Endothelial cell of umbilical vein (primary cell): Measurements from ENCODE around the gene RPS6KA1. TPM values are rescaled to one million over a fixed set of nuclear protein-coding genes. Genes with fewer than 3 reads are reported as not detected.

Source experiments
- BruUV-seq: library from RNA; stranded (reverse); fragments of 400-500 nt; replicated peaks from 2 replicates; lab custom pipeline; 2021; lab: Mats Ljungman, UMichigan
- CTCF ChIA-PET: fragments of 300-600, 350-600 bp; sonication (Branson Sonifier 250); formaldehyde crosslinking; loops from one replicate; lab custom pipeline; 2021; ENCODE audit warnings: antibody characterized with exemption, inconsistent platforms; lab: Charles Lee
- POLR2A ChIA-PET: fragments of 300-600, 350-600 bp; sonication (Branson Sonifier 250); formaldehyde crosslinking; loops from one replicate; lab custom pipeline; 2021; ENCODE audit warnings: antibody characterized with exemption, inconsistent platforms; lab: Charles Lee
- DNase-seq: peaks from one replicate; pipeline ENCODE4 v3.0.0-alpha.2; 2011; ENCODE audit warnings: low read depth, low spot score
- FAIRE-seq: peaks from 2 replicates; lab custom pipeline; 2011; peaks lifted over from hg19 to GRCh38; lab: Jason Lieb, UNC
- H2AFZ ChIP-seq: 2 replicates; pipeline ENCODE4 v1.6.0; 2012; ENCODE audit warnings: low read depth, low read length, control low read depth, inconsistent platforms
- H3K27ac ChIP-seq: 2 replicates; pipeline ENCODE4 v1.5.1; 2011; ENCODE audit warnings: low read depth, mild to moderate bottlenecking, control low read depth, low read length, moderate library complexity; ENCODE audit not compliant: insufficient read depth
- H3K27me3 ChIP-seq, 2 experiments: 2 replicates each; pipeline versions ENCODE4 v1.6.0 to v1.6.1; 2011; ENCODE audit warnings: low read length in 2 of 2, mixed read lengths in 1 of 2; ENCODE audit not compliant: control insufficient read depth in 2 of 2, insufficient read depth in 2 of 2
- H3K36me3 ChIP-seq, 2 experiments: 2 replicates in 1 of 2; 3 replicates in 1 of 2; pipeline ENCODE4 v1.5.1; 2011; ENCODE audit warnings: low read length in 2 of 2, mild to moderate bottlenecking in 1 of 2, moderate library complexity in 1 of 2; ENCODE audit not compliant: control insufficient read depth in 2 of 2, insufficient read depth in 2 of 2; ENCODE audit errors: extremely low read depth in 1 of 2
- H3K4me1 ChIP-seq: 3 replicates; pipeline ENCODE4 v1.5.1; 2011; ENCODE audit warnings: mild to moderate bottlenecking, low read length; ENCODE audit not compliant: control insufficient read depth, insufficient read depth; ENCODE audit errors: extremely low read depth
- H3K4me2 ChIP-seq: 2 replicates; pipeline ENCODE4 v1.6.1; 2011; ENCODE audit warnings: low read length, control low read depth, mixed read lengths; ENCODE audit not compliant: insufficient read depth
- H3K4me3 ChIP-seq, 3 experiments: fragments of 200-600 bp in 1 of 3; sonication (generic), shearing (Covaris generic) in 1 of 3; replicated peaks in 1 of 3; 2 replicates each; pipeline ENCODE4 v1.5.1; 2011 to 2016; ENCODE audit warnings: control low read depth in 3 of 3, low read length in 3 of 3, mild to moderate bottlenecking in 2 of 3, inconsistent platforms in 1 of 3, low read depth in 1 of 3, moderate library complexity in 1 of 3; ENCODE audit not compliant: insufficient read depth in 1 of 3
- H3K79me2 ChIP-seq: 2 replicates; pipeline ENCODE4 v1.6.0; 2012; ENCODE audit warnings: low read length, inconsistent platforms; ENCODE audit not compliant: control insufficient read depth, insufficient read depth
- H3K9ac ChIP-seq: replicated peaks from 2 replicates; pipeline ENCODE3; 2011; ENCODE audit warnings: low read length, control low read depth; ENCODE audit not compliant: insufficient read depth; ENCODE audit errors: extremely low read depth
- H3K9me1 ChIP-seq: replicated peaks from 3 replicates; pipeline ENCODE4 v1.6.0; 2011; ENCODE audit warnings: mild to moderate bottlenecking, low read length; ENCODE audit not compliant: control insufficient read depth, insufficient read depth; ENCODE audit errors: extremely low read depth
- H3K9me3 ChIP-seq: replicated peaks from 2 replicates; pipeline ENCODE4 v1.5.1; 2012; ENCODE audit warnings: low read length, inconsistent platforms; ENCODE audit not compliant: control insufficient read depth, insufficient read depth
- H4K20me1 ChIP-seq: replicated peaks from 2 replicates; pipeline ENCODE3; 2011; ENCODE audit warnings: mild to moderate bottlenecking, low read length; ENCODE audit not compliant: control insufficient read depth, insufficient read depth; ENCODE audit errors: extremely low read depth
- EZH2 ChIP-seq: IDR thresholded peaks from 2 replicates; pipeline ENCODE4 v1.6.1; 2012; ENCODE audit warnings: borderline replicate concordance, low read depth, mild to moderate bottlenecking, moderate library complexity, low read length, inconsistent platforms; ENCODE audit not compliant: severe bottlenecking
- FOS ChIP-seq: IDR thresholded peaks from 2 replicates; pipeline ENCODE4 v1.6.1; 2011; ENCODE audit warnings: mild to moderate bottlenecking, low read length, moderate library complexity, borderline replicate concordance; ENCODE audit not compliant: insufficient read depth
- GATA2 ChIP-seq: IDR thresholded peaks from 2 replicates; pipeline ENCODE4 v1.7.0; 2011; ENCODE audit warnings: low read depth, mild to moderate bottlenecking, moderate library complexity, mixed read lengths, low read length; ENCODE audit not compliant: insufficient read length, insufficient read depth
- JUN ChIP-seq: IDR thresholded peaks from 2 replicates; pipeline ENCODE4 v1.6.1; 2011; ENCODE audit warnings: borderline replicate concordance, low read depth; ENCODE audit not compliant: insufficient read length, insufficient read depth
- MYC ChIP-seq: IDR thresholded peaks from one replicate; pipeline ENCODE4 v1.6.1; 2011; ENCODE audit warnings: mild to moderate bottlenecking, low read depth, low read length
- POLR2A ChIP-seq: IDR thresholded peaks from 2 replicates; pipeline ENCODE4 v1.6.1; 2012; ENCODE audit warnings: low read depth, mild to moderate bottlenecking, control low read depth, low read length
- POLR2AphosphoS5 ChIP-seq: IDR thresholded peaks from 2 replicates; pipeline ENCODE4 v1.6.1; 2012; ENCODE audit warnings: low read depth, mild to moderate bottlenecking, control low read depth, low read length, moderate library complexity; ENCODE audit not compliant: insufficient read depth
- dilution Hi-C: fragments of 300-500 bp; cut with MboI; formaldehyde crosslinking; loops from one replicate; pipeline ENCODE4 v1.15.0; 2019; ENCODE audit warnings: low sequenced_read_pairs; ENCODE audit not compliant: extremely low pct_ligation_motif_present
- intact Hi-C: fragments of 100-400 bp; cut with micrococcal nuclease; formaldehyde crosslinking; loops from one replicate; pipeline ENCODE4 v1.10.0; 2022
- polyA plus RNA-seq, 4 experiments: library from polyadenylated mRNA; depleted of rRNA in 3 of 4; stranded (reverse) in 3 of 4; unstranded in 1 of 4; fragments of >200 nt; gene quantifications; 2 replicates each; pipeline versions ENCODE4 v1.2.1 to v1.2.3, GENCODE V29; 2011 to 2012; ENCODE audit warnings: missing spikeins in 1 of 4
- total RNA-seq: library from RNA; stranded (reverse); gene quantifications from 2 replicates; pipeline ENCODE4 v1.2.3, GENCODE V29; 2021
- TF ChIP-seq, protein P1 (sequence below): IDR thresholded peaks from 2 replicates; pipeline ENCODE4 v1.6.1; 2011; ENCODE audit not compliant: insufficient read depth, insufficient read length
- TF ChIP-seq, protein P2 (sequence below), 2 donors: IDR thresholded peaks; 1 replicate in 1 of 2; 2 replicates in 1 of 2; pipeline ENCODE4 v1.5.1; 2011; ENCODE audit warnings: low read length in 2 of 2, mild to moderate bottlenecking in 2 of 2, moderate library complexity in 2 of 2, control low read depth in 1 of 2, inconsistent platforms in 1 of 2, low read depth in 1 of 2; ENCODE audit not compliant: insufficient read depth in 1 of 2; ENCODE audit errors: extremely low read depth in 1 of 2

The RPS6KA1 gene
- total and polyA plus RNA-seq, 2 donors (not counting 3 experiments of a cell fraction or from before 2014, with no cell fraction given): 6.7 to 15.5 TPM

DNA sequence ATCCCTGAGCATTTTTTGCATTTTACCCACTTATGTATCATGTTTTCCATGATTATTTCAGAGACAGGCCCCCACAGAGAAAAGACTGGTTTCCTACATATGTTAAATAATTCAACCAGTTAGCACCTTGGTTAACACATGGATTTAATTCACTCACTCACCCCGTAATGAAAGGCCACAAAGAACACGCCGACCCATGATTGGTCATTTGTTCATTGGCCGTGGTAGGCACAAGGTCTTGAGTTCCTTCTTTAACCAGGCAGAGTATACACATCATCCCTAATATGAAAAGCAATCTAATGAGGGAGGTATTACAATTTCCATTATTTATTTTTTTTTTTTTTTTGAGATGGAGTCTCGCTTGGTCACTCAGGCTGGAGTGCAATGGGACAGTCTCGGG, 50.6 kb downstream of the RPS6KA1 start:
- Histone ChIP-seq H3K9me1 (no peaks in the 10 kb centered on the region), H3K27ac (no peak overlapping the region), H3K79me2 (no peaks in the 10 kb centered on the region), H2AFZ (no peak overlapping the region), H3K36me3 (no peaks in the 10 kb centered on the region), H3K4me2 (no peak overlapping the region), H3K4me3 (no peak overlapping the region), H3K9me3 (no peaks in the 10 kb centered on the region), H3K9ac (no peak overlapping the region), H4K20me1 (no peaks in the 10 kb centered on the region), H3K27me3 (peaks cover 0 to 5% of the 10 kb centered on the region in 2 experiments), H3K4me1 (no peaks in the 10 kb centered on the region)
- intact Hi-C loops (no loop called here), dilution Hi-C loops (no loop called here)
- BruUV-seq: no TSS peak
- no peak for FAIRE-seq
- TF ChIP-seq POLR2AphosphoS5 (no peak), GATA2 (no peak), FOS (no peak), JUN (no peak), POLR2A (no peak), MYC (no peak), EZH2 (no peak)
- TF ChIP-seq, protein P1, sequence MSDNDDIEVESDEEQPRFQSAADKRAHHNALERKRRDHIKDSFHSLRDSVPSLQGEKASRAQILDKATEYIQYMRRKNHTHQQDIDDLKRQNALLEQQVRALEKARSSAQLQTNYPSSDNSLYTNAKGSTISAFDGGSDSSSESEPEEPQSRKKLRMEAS: no peak
- TF ChIP-seq, protein P2, sequence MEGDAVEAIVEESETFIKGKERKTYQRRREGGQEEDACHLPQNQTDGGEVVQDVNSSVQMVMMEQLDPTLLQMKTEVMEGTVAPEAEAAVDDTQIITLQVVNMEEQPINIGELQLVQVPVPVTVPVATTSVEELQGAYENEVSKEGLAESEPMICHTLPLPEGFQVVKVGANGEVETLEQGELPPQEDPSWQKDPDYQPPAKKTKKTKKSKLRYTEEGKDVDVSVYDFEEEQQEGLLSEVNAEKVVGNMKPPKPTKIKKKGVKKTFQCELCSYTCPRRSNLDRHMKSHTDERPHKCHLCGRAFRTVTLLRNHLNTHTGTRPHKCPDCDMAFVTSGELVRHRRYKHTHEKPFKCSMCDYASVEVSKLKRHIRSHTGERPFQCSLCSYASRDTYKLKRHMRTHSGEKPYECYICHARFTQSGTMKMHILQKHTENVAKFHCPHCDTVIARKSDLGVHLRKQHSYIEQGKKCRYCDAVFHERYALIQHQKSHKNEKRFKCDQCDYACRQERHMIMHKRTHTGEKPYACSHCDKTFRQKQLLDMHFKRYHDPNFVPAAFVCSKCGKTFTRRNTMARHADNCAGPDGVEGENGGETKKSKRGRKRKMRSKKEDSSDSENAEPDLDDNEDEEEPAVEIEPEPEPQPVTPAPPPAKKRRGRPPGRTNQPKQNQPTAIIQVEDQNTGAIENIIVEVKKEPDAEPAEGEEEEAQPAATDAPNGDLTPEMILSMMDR (IDR thresholded peaks at IDR 0.05; ENCODE audit: extremely low read depth in 1 of 2, insufficient read depth in 1 of 2, low read depth in 1 of 2, low read length in 2 of 2): no peak
- CTCF ChIA-PET: interaction anchor here (1.7 kb wide), 1 partner anchor 42 kb away, joined by 5 read pairs; no protein-coding TSS in a partner anchor
- POLR2A ChIA-PET: no interaction called here
- DNase-seq: no peak
